HEK293 (cell line): ENCODE results near the gene ACYP1.

Source experiments
- CTCF ChIA-PET: fragments of 350-600 bp; formaldehyde crosslinking; extraction: SDS; loops from one replicate; lab custom pipeline; 2021; ENCODE audit warnings: antibody characterized with exemption; lab: Yijun Ruan, JAX
- POLR2A ChIA-PET: fragments of 300-600 bp; formaldehyde crosslinking; extraction: SDS; loops from one replicate; lab custom pipeline; 2020; ENCODE audit warnings: antibody characterized with exemption, inconsistent platforms; lab: Yijun Ruan, JAX
- H3K27ac ChIP-seq: fragments of 200-500 bp; sonication (Bioruptor generic); 2 replicates; pipeline ENCODE4 v1.5.1; 2014; ENCODE audit warnings: low read depth, low read length, control low read depth, inconsistent platforms; ENCODE audit errors: extremely low read depth
- H3K36me3 ChIP-seq, 2 experiments: fragments of 200-500 bp in 1 of 2; sonication (Bioruptor generic) in 1 of 2; 1 replicate in 1 of 2; 2 replicates in 1 of 2; pipeline ENCODE4 v1.5.1; 2014 to 2017; ENCODE audit warnings: inconsistent platforms in 2 of 2, low read length in 2 of 2; ENCODE audit not compliant: control insufficient read depth in 2 of 2, insufficient read depth in 1 of 2
- H3K4me1 ChIP-seq: fragments of 200-500 bp; sonication (Bioruptor generic); 2 replicates; pipeline ENCODE4 v1.5.1; 2014; ENCODE audit warnings: mild to moderate bottlenecking, low read length, inconsistent platforms; ENCODE audit not compliant: control insufficient read depth, insufficient read depth
- H3K4me3 ChIP-seq: 2 replicates; pipeline ENCODE4 v1.5.1; 2011; ENCODE audit warnings: low read depth, mild to moderate bottlenecking, control low read depth, low read length, moderate library complexity
- H3K9me3 ChIP-seq: fragments of 200-500 bp; sonication (Bioruptor generic); 2 replicates; pipeline ENCODE4 v1.5.1; 2014; ENCODE audit warnings: low read depth, low read length, inconsistent platforms; ENCODE audit not compliant: control insufficient read depth, insufficient read depth
- ATF2 ChIP-seq: fragments of 450-650 bp; formaldehyde crosslinking; IDR thresholded peaks from 2 replicates; pipeline ENCODE4 v1.5.1; 2016; ENCODE audit warnings: missing biosample characterization, missing genetic modification characterization, low read depth
- EGR2 ChIP-seq: fragments of 450-650 bp; formaldehyde crosslinking; IDR thresholded peaks from 2 replicates; pipeline ENCODE4 v1.5.1; 2016; ENCODE audit warnings: low read depth, missing biosample characterization, missing genetic modification characterization
- KLF1 ChIP-seq: fragments of 450-650 bp; formaldehyde crosslinking; IDR thresholded peaks from 2 replicates; pipeline ENCODE4 v1.5.1; 2016; ENCODE audit warnings: missing biosample characterization, missing genetic modification characterization
- KLF16 ChIP-seq: fragments of 450-650 bp; formaldehyde crosslinking; IDR thresholded peaks from 2 replicates; pipeline ENCODE4 v1.5.1; 2017; ENCODE audit warnings: missing biosample characterization, missing genetic modification characterization
- KLF7 ChIP-seq: fragments of 450-650 bp; formaldehyde crosslinking; IDR thresholded peaks from 2 replicates; pipeline ENCODE4 v1.5.1; 2016; ENCODE audit warnings: missing biosample characterization, missing genetic modification characterization, borderline replicate concordance
- PATZ1 ChIP-seq: fragments of 450-650 bp; formaldehyde crosslinking; IDR thresholded peaks from 2 replicates; pipeline ENCODE4 v1.5.1; 2016; ENCODE audit warnings: missing biosample characterization, missing genetic modification characterization
- PRDM4 ChIP-seq: fragments of 450-650 bp; formaldehyde crosslinking; IDR thresholded peaks from 2 replicates; pipeline ENCODE4 v1.5.1; 2017; ENCODE audit warnings: missing biosample characterization, missing genetic modification characterization
- PRDM6 ChIP-seq: fragments of 450-650 bp; formaldehyde crosslinking; IDR thresholded peaks from 2 replicates; pipeline ENCODE4 v1.5.1; 2017; ENCODE audit warnings: missing biosample characterization, missing genetic modification characterization
- SP2 ChIP-seq: fragments of 450-650 bp; formaldehyde crosslinking; IDR thresholded peaks from 2 replicates; pipeline ENCODE4 v1.5.1; 2016; ENCODE audit warnings: missing biosample characterization, missing genetic modification characterization
- TRIM28 ChIP-seq: IDR thresholded peaks from 2 replicates; pipeline ENCODE4 v1.6.1; 2011; ENCODE audit warnings: low read length, control low read depth, borderline replicate concordance
- ZBTB48 ChIP-seq: fragments of 450-650 bp; formaldehyde crosslinking; IDR thresholded peaks from 2 replicates; pipeline ENCODE4 v1.5.1; 2016; ENCODE audit warnings: missing biosample characterization, missing genetic modification characterization
- ZFP37 ChIP-seq: fragments of 450-650 bp; formaldehyde crosslinking; IDR thresholded peaks from 2 replicates; pipeline ENCODE4 v1.5.1; 2016; ENCODE audit warnings: missing biosample characterization, missing genetic modification characterization
- ZNF112 ChIP-seq: fragments of 450-650 bp; formaldehyde crosslinking; IDR thresholded peaks from 2 replicates; pipeline ENCODE4 v1.5.0; 2017; ENCODE audit warnings: missing biosample characterization, missing genetic modification characterization
- ZNF146 ChIP-seq: fragments of 450-650 bp; formaldehyde crosslinking; IDR thresholded peaks from 2 replicates; pipeline ENCODE4 v1.5.1; 2016; ENCODE audit warnings: missing biosample characterization, missing genetic modification characterization
- ZNF157 ChIP-seq: fragments of 450-650 bp; formaldehyde crosslinking; IDR thresholded peaks from 2 replicates; pipeline ENCODE4 v1.5.1; 2016; ENCODE audit warnings: missing biosample characterization, missing genetic modification characterization
- ZNF223 ChIP-seq: fragments of 450-650 bp; formaldehyde crosslinking; IDR thresholded peaks from 2 replicates; pipeline ENCODE4 v1.5.1; 2016; ENCODE audit warnings: missing biosample characterization, missing genetic modification characterization
- ZNF423 ChIP-seq: fragments of 450-650 bp; formaldehyde crosslinking; IDR thresholded peaks from 2 replicates; pipeline ENCODE4 v1.5.1; 2016; ENCODE audit warnings: missing biosample characterization, missing genetic modification characterization
- ZNF433 ChIP-seq: fragments of 450-650 bp; formaldehyde crosslinking; IDR thresholded peaks from 2 replicates; pipeline ENCODE4 v1.5.1; 2016; ENCODE audit warnings: missing biosample characterization, missing genetic modification characterization, low read depth
- ZNF529 ChIP-seq: fragments of 450-650 bp; formaldehyde crosslinking; IDR thresholded peaks from 2 replicates; pipeline ENCODE4 v1.5.1; 2017; ENCODE audit warnings: missing genetic modification characterization, missing biosample characterization; ENCODE audit not compliant: insufficient replicate concordance
- ZNF530 ChIP-seq: fragments of 450-650 bp; formaldehyde crosslinking; IDR thresholded peaks from 2 replicates; pipeline ENCODE4 v1.5.1; 2016; ENCODE audit warnings: low read depth, missing biosample characterization, missing genetic modification characterization
- ZNF555 ChIP-seq: fragments of 450-650 bp; formaldehyde crosslinking; conservative IDR thresholded peaks from 2 replicates; pipeline ENCODE4 v1.5.1; 2017; ENCODE audit warnings: missing biosample characterization, mild to moderate bottlenecking, missing genetic modification characterization, inconsistent platforms
- ZNF600 ChIP-seq: fragments of 450-650 bp; formaldehyde crosslinking; IDR thresholded peaks from 2 replicates; pipeline ENCODE4 v1.5.1; 2016; ENCODE audit warnings: missing biosample characterization, missing genetic modification characterization
- ZNF792 ChIP-seq: fragments of 450-650 bp; formaldehyde crosslinking; IDR thresholded peaks from 2 replicates; pipeline ENCODE4 v1.5.1; 2016; ENCODE audit warnings: missing biosample characterization, missing genetic modification characterization
- ZNF830 ChIP-seq: fragments of 450-650 bp; IDR thresholded peaks from 2 replicates; pipeline ENCODE4 v1.5.0; 2018; ENCODE audit warnings: missing biosample characterization, missing genetic modification characterization, low read depth, mild to moderate bottlenecking, moderate library complexity
- ZXDB ChIP-seq: fragments of 450-650 bp; formaldehyde crosslinking; IDR thresholded peaks from 2 replicates; pipeline ENCODE4 v1.5.1; 2016; ENCODE audit warnings: missing biosample characterization, missing genetic modification characterization

Gene ACYP1

GRCh38 chr14:75101491-75101890 lies 37.7 kb upstream of the ACYP1 start:
- H3K9me3 ChIP-seq: no peaks in the 10 kb centered on the region
- H3K4me1 ChIP-seq: no peaks in the 10 kb centered on the region
- ChIA-PET CTCF (no interaction called here), POLR2A (interaction anchor here (0.6 kb wide), 1 partner anchor 795 kb away, joined by 8 read pairs; no protein-coding TSS in a partner anchor)
- no peak overlapping the region for H3K4me3 ChIP-seq
- H3K36me3 ChIP-seq: peaks cover 78 to 85% of the 10 kb centered on the region in 2 experiments
- TF ChIP-seq ZXDB (tag by site-specific recombination) (no peak), PRDM4 (tag by site-specific recombination) (no peak), PRDM6 (tag by site-specific recombination) (no peak), ZNF433 (tag by site-specific recombination) (no peak), ZNF112 (no peak), ZNF600 (tag by site-specific recombination) (no peak), KLF16 (tag by site-specific recombination) (no peak), KLF1 (tag by site-specific recombination) (no peak), KLF7 (no peak), ZNF530 (no peak), ZNF223 (no peak), ZNF157 (tag by site-specific recombination) (no peak), ZFP37 (no peak), ZNF792 (tag by site-specific recombination) (no peak), ZNF423 (tag by site-specific recombination) (no peak)
- H3K27ac ChIP-seq: no peak overlapping the region

GRCh38 chr14:75098682-75099081 lies 34.9 kb upstream of the ACYP1 start:
- Histone ChIP-seq H3K9me3 (no peaks in the 10 kb centered on the region), H3K27ac (no peak overlapping the region), H3K4me3 (no peak overlapping the region)
- CTCF ChIA-PET: interaction anchor here (0.5 to 1.4 kb wide), 4 partner anchors 10 to 238 kb away, joined by 4 to 8 read pairs (median 4); no protein-coding TSS in a partner anchor
- POLR2A ChIA-PET: no interaction called here
- TF ChIP-seq SP2 (no peak), ZNF555 (tag by site-specific recombination) (no peak), PATZ1 (no peak), ZNF146 (tag by site-specific recombination) (no peak), EGR2 (no peak), ATF2 (tag by site-specific recombination) (no peak), TRIM28 (no peak), ZNF830 (tag by site-specific recombination) (no peak), ZNF529 (tag by site-specific recombination) (no peak), ZBTB48 (tag by site-specific recombination) (no peak)
- TF ChIP-seq, all 188 proteins: peak for 0
- Histone ChIP-seq H3K36me3 (peaks cover 72 to 86% of the 10 kb centered on the region in 2 experiments), H3K4me1 (no peaks in the 10 kb centered on the region)
